Activated CD4-positive, alpha-beta T cell treated with anti-CD3 and anti-CD28 coated beads, Interleukin-10, Interleukin-2, amounts not matched to agents 100 ng/mL and 50 ng/mL, durations not matched to agents 16 hours and 8 hours (primary cell): ENCODE results near the gene WNT3A.

Source experiments
- DNase-seq: peaks from one replicate; pipeline ENCODE4 v3.0.0-alpha.2; 2020

WNT3A gene

GRCh38 chr1:228031276-228031995, 24.6 kb downstream of the WNT3A start:
- DNase-seq, result no peak

- DNase-seq, result no peak
Measured at GRCh38 chr1:228032041-228032440, 25.2 kb downstream of the WNT3A start.

DNA sequence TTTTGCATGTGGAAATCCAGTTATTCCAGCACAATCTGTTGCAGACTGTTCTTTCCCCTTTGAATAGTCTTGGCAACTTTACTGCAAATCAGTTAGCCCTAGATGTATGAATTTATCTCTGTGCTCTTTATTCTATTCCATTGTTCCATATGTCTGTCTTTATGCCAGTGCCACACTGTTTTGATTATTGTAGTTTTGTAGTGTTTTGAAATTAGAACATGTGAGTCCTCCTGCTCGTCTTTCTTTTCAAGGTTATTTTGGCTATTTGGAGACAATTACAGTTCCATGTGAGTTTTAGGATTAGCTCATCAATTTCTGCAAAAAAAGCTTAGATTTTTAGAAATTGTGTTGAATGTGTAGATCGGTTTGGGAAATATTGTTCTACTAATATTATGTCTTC, 26.6 kb downstream of the WNT3A start:
- no peak for DNase-seq

GRCh38 chr1:228034954-228035837, 28.4 kb downstream of the WNT3A start:
- DNase-seq, result no peak

DNA sequence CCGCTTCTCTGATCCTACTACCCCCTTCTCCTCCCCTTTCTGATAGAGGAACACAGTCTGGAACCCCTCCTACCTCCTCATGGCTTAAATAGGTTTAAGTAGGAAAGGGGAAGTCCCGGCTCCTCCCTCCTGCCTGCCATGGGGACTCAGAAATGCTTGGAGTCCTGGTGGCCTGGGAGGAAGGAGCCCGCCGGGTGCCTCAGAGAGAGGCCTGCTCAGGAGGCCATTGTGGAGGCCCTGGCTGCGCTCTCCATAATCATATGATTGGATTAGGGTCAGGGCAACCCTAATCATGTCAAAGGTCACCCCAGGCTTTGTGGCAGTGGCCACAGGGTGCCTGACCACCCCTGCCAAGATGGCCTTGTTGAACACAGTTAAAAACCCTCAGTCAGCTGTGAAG, 29.0 kb downstream of the WNT3A start:
- DNase-seq, result no peak

DNA sequence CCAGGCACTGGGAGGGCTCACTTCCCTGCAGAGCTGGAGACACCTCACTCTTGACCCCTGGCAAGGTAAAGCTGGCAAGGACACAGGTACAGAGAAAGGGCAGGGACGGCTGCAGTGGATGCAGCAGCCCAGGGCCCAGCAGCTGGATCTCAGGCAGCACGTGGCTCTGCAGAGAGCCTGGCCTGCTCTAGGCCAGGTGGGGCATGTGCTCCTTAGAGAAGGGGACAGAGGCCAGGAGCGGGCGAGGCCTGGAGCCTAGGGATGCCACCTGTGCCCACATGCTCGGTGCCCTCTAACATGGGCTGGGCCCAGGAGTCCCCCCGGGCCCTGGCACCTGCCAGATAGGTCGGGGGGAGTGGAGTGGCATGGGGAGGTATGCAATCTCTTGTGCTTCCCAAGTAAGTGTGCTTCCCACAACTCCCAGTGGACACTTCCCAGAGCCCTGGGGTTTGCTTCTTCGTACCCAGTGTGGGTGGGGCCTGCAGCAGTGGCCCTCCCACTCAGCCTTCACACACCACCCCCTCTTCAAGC, 30.0 kb downstream of the WNT3A start:
- no peak for DNase-seq

- DNase-seq, result peak; percentile 53
Measured at GRCh38 chr1:228037401-228038386, 30.9 kb downstream of the WNT3A start.

GRCh38 chr1:228038387-228039005, 31.7 kb downstream of the WNT3A start:
- DNase-seq, result no peak

GRCh38 chr1:228039006-228039903, 32.5 kb downstream of the WNT3A start:
- DNase-seq, result no peak

- DNase-seq, result no peak
Measured at GRCh38 chr1:228039986-228040385, 33.2 kb downstream of the WNT3A start.

GRCh38 chr1:228041316-228041715, 34.5 kb downstream of the WNT3A start:
- no peak for DNase-seq

- DNase-seq, result no peak
Measured at GRCh38 chr1:228042508-228042907, 35.7 kb downstream of the WNT3A start.

- no peak for DNase-seq
Measured at GRCh38 chr1:228043281-228043848, 36.6 kb downstream of the WNT3A start.

DNA sequence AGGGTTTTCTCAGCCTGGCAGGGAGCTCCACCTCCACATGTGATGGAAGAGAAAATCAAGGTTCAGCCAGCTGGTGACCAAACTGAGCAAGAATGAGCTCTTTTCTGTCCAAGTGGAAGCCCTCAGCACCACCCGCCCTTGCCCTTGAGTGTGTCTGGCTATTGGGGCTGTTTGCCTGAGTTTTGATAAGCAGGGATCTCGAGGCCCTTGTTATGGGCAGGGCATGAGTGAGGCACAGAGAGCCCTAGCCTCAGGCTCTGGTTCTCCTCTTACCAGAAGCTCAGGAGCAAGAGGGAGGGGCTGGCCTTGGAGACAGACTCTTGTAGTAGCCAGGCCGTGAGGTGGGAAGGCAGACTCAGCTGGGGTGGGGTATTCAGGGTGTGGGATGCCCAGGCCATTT, 38.2 kb downstream of the WNT3A start:
- DNase-seq, result no peak

GRCh38 chr1:228045405-228045804, 38.6 kb downstream of the WNT3A start:
- DNase-seq, result no peak

DNA sequence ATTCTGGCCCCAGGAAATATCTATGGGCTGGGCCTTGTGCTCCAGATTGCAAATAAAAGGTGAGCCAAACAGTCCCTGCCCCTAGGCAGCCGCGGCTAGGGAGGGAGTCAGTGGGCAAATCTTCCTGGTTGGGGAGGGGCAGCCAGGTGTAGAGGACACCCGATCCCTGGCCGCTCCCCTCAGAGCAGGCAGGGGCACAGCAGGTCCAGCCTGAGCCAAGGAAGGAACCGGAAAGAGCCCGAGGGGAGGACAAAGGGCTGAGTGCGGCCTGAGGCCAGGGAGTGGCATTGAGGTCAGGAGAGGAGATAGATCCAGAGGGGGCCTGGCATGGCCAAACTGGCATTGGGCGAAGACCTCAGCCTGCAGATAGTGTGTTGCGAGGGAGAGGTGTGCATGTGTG, 39.1 kb downstream of the WNT3A start:
- no peak for DNase-seq

- DNase-seq, result no peak
Measured at GRCh38 chr1:228046421-228047182, 39.8 kb downstream of the WNT3A start.

DNA sequence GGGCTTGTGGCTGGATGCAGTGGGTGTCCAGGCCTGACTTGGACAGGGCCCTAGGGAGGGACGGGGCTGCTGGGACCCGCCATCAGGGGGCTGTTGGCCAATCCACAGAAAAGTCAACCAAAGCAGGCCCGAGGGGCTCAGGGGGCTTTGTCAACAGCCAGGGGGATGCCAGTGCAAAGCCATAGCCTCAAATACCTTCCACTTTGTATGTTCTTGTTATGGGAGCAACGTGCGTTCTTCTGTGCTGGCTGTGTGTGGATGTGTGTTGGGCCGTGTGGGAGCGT, 40.3 kb downstream of the WNT3A start:
- no peak for DNase-seq

DNA sequence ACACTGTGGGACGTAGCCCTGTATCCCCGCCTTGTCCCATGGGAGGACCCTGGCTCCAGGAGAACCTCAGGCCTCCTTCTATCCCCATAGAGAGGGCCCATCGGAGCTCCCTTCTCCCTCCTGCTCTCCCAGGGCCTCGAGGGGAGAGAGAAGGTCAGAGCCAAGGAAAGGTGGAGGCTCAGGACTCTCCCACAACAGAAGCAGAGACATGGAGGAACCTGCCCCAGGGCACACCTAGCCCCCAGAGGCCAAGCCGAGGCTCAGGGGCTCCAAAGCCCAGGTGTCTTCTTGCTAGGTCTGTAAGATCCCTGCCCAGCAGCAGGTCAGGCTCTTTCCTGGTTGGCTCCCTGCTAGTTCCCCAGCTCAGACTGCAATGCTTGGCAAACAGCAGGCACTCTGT, 41.3 kb downstream of the WNT3A start:
- no peak for DNase-seq

DNA sequence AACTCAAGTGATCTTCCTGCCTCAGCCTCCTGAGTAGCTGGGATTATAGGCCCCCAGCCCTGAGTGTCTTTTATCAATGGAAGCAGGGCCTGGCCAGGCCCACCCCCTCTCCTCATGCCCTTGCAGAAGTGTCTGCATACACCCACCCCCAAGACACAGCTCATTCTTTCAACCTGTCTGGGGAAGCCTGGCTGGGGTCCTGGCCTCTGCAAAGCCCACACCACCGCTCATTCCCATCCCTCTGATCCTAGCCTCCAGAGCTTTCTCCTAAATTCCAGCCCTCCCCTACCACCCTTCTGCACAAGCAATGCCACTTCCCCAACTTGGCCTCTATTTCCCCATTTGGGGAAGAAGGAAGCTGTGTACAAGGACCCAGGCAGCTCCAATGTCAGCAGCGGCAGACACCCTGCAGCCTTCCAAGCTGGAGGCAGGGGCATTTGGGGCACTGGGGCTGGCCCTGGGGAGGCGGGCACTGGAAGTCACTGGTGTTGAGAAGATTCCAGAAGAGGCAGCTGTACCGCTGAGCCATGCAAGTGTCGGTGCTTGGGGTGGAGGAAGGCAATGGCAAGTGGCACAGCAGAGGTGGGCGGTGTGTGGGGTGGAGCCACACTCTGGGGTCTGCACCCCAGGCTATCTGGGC, 42.0 kb downstream of the WNT3A start:
- no peak for DNase-seq
